Umbilical cord (tissue), 2 donors: ENCODE results near the gene RANGAP1. TPM values are rescaled to one million over a fixed set of nuclear protein-coding genes. Genes with fewer than 3 reads are reported as not detected.
A peak's percentile ranks its signal among the peaks of the same experiment; 100 is the strongest.

Source experiments
- DNase-seq: peaks from one replicate; pipeline ENCODE4 v3.0.0-alpha.2; 2015; ENCODE audit warnings: low spot score
- total RNA-seq: library from RNA; depleted of rRNA; stranded (reverse); fragments of >200 nt; gene quantifications from one replicate; pipeline ENCODE4 v1.2.3, GENCODE V29; 2014; ENCODE audit warnings: low replicate concordance; ENCODE audit not compliant: insufficient read depth

The RANGAP1 gene, protein sequence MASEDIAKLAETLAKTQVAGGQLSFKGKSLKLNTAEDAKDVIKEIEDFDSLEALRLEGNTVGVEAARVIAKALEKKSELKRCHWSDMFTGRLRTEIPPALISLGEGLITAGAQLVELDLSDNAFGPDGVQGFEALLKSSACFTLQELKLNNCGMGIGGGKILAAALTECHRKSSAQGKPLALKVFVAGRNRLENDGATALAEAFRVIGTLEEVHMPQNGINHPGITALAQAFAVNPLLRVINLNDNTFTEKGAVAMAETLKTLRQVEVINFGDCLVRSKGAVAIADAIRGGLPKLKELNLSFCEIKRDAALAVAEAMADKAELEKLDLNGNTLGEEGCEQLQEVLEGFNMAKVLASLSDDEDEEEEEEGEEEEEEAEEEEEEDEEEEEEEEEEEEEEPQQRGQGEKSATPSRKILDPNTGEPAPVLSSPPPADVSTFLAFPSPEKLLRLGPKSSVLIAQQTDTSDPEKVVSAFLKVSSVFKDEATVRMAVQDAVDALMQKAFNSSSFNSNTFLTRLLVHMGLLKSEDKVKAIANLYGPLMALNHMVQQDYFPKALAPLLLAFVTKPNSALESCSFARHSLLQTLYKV
- 11.1 TPM for total RNA-seq

GRCh38 chr22:41285820-41286638, at the start of gene RANGAP1:
Gene RANGAP1 (minus strand): TSS chr22:41286187. CDS start chr22:41281044, 5,143 bp downstream.
- peak; percentile 100 for DNase-seq

- DNase-seq, result no peak
These were observed 49.1 kb upstream of the RANGAP1 start for GRCh38 chr22:41334951-41335635.

DNA sequence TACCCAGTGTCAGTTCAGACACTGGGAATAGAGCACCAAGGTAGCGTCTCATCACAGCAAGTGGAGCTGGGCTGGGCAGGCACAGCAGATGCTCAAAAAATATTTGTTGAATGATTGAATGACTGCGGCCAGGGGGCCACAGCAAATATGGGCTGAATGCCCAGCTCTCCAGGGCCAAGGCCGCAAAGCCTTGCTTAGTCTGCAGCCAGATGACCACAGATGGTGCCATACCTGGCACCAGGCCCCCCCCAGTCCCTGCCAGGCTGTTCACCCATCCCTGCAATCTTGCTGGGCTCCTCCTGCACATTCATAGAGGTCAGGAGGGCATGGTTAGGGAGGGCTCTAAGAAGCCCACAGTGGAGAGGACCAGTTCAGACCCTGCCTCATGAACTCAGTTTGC, 48.2 kb upstream of the RANGAP1 start:
- no peak for DNase-seq

DNA sequence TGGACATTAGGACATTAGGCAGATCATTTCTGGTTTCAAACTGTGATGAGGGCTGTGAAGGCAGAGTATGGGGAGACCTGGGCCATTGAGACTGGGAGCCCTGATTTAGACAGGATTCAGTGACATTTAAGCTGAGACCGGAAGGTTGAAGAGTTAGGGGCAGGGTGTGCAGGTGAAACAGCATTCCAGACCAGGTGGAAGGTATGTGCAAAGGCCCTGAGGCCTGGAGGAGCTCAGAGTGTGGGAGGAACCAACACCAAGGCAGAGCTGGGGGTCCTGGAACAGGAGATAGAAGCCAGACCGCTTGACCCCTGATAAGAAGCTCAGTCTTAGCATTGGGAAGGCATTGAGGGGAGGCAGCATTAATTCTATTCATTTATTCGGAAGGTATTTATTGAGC, 47.8 kb upstream of the RANGAP1 start:
- DNase-seq, result no peak

DNA sequence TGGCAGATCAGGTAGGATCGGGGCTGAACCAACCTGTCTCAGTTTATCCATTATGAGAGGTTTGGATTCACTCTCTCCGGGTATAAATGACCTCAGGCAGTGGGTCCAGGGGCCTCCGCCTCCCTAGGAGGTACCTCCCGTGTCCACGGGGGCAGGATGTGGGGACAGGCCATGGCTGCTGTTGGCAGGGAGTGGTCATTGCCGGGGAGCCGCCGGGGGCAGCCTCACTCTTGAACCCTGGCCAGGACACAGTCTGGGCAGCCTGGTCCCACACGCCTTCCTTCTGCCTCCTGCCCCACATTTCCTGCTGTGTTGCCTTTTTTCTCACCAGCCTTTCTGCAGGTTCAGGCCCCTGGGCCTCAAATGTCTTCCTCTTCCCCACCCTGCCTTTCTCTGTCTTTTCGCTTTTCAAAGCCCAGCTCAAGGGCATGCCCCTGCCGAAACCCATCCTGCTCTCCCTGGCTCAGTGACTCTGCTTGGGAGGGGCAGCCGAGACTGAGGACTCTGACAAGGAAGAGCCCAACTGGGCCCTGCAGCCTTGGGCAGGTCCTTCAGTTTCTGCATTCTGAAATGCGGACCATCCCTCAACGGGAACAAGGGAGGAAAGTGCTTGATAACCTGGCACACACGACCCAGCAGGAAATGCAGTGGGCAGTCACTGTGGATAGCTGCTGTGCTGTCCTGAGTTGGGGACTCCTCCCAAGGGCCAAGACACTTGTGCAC, 46.4 kb upstream of the RANGAP1 start:
- no peak for DNase-seq

GRCh38 chr22:41330169-41330568, 44.2 kb upstream of the RANGAP1 start:
- DNase-seq, result no peak

DNA sequence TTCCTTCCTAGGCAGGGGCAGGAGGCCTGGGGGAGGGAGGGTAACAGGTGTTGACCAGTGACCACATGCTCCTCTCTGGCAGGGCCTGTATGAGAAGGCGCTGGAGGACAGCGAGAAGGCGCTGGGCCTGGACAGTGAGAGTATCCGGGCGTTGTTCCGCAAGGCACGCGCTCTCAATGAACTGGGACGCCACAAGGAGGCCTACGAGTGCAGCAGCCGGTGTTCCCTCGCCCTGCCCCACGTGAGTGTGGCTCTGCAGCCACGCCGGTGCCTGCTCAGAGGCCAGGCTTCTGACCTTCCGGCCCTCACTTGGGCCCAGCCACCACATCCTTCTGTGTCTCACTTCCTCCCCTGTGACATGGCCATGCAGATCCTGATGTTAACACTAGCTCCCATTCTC, 41.1 kb upstream of the RANGAP1 start:
- no peak for DNase-seq

DNA sequence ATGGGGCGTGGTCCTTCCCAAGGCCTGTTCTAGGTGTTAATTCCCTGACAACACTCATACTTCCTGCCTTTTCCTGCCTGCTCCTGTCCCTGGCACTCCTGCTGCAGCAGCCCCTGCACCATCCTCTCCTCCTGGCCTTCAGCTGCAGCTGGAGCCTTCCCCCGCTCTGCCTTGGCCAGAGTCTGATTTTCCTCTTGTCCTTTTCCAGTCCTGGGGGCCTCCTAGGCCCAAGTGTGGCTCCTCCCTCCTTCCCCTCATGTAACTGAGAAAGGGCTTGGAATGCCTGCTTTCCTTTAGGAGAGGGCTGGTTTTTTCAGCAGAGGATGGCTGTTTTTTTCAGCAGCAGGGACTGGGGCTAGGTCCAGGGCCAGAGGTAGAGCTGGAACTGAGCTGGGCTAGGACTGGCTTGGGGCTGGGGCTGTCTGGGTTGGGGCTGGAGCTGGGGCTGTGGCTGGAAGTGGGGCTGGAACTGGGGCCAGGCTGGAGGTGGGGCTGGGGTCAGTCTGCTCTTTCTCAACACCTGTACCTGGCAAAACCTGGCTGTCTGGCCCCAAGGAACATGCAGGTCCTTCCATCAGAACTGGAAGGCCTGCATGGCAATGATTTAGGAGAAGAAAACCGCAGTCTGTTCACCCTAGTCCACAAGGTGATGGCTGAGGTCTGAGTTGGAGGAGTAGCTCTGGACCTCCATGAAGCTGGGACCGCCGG, 39.0 kb upstream of the RANGAP1 start:
- DNase-seq, result no peak

- no peak for DNase-seq
These were observed 34.6 kb upstream of the RANGAP1 start for GRCh38 chr22:41320416-41321240.

GRCh38 chr22:41315586-41315985, 29.6 kb upstream of the RANGAP1 start:
- no peak for DNase-seq

DNA sequence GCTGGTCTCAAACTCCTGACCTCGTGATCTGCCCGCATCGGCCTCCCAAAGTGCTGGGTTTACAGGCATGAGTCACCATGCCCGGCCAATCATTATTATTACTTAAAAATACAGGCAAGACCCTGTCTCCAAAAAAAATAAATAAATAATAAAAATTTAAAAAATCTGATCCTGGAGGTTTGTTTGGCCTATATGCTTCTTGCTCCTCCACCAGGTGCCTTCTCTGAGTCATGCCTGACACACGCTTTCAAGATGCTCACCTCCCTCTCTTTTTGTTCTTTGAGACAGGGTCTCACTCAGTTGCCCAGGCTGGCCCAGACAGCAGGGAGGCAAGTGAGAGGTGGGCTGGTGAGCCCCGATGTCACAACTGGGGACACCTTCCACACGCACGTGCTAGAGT, 28.8 kb upstream of the RANGAP1 start:
- DNase-seq, result no peak

DNA sequence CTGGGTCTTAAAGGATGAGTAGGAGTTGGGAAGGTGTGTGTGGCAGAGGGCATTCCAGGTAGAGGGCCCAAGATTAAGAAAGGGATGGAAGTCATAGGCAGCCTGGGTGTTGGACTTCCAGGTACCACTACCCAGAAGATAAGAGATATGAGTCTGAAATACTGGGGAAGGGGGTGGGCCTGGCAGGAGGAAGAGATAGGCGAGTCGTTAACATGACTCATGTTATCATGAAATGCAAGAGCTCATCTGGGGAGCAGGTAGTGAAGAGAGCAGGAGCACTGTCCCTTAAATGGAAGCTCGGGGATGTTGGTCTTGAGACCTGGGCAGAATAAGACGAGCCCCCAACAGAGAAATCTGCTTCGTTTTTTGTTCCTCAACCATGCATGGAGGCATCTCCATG, 25.5 kb upstream of the RANGAP1 start:
- no peak for DNase-seq

DNA sequence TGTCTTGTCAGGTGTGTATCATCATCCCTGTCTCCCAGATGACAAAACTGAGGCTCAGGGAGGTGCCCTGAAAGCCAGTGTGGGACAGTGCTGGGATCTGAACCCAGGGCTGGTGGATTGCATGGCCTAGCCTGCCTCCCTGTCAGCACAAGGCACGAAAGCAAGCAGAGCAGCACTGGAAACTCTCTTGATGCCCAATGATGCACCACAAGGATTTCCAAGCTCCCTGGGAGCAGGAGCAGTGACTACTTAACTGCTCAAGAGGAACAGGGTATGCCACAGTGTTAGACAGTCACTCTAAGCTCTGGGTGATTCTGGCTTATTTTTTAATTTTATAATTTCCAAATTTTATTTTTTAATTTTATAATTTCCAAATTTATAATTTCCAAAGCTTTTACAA, 24.3 kb upstream of the RANGAP1 start:
- no peak for DNase-seq

- DNase-seq, result no peak
These were observed 22.6 kb upstream of the RANGAP1 start for GRCh38 chr22:41308544-41308947.

DNA sequence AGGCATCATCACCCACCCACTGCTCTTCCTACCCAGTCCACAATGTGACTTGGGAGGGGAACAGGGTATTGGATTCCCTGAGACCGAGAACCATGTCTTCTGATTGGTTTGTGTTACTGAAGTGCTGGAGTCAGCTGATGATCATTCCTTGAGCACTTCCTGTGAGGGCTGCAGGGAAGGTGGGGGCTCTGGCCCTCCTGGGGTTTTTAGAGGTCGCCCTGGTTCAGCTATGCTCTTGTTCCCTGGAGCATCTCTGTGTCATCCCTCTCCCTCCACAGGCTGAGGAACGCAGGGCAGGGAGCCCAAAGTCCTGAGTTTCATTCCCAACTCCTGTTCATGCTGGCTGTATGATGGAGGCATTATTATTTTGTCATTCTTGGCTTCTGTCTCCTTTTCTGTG, 22.1 kb upstream of the RANGAP1 start:
- DNase-seq, result no peak

DNA sequence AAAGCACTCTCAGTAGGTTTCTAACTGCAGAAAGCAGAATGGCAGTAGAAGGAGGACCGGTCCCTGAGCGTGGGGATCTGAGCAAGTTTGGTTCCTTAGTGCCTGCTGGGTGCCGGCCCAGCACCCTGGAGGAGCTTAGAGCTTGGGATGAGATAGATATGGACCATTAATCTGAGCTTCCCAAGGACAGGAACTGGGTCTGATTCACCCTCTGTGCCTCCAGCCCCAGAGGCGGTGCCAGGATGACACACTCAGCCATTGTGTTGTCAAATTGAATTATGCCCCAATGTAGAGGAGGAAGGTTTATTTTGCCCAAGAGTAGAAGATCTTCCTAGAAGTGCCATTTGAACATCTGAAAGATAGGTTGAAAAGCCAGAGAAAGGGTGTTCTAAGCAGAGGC, 19.7 kb upstream of the RANGAP1 start:
- DNase-seq, result no peak

DNA sequence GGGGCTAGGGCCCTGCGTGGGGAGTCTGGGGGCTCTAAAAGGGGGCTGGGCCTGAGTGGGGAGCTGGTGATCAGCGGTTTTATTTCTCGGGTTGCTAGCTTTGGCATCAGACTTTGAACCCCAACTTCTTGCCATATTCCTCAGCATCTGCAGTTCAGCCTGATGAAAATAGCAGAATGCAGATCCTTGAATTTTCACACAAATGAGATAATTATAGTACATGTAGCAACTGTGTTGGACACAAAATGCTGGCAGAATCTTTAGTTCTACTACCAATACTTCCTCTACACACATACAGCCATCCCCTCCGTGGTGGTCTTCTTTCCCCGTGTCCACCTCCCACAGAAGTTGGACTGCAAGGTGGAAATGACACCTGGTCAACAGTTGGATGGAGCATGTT, 16.8 kb upstream of the RANGAP1 start:
- DNase-seq, result no peak

- peak; percentile 21 for DNase-seq
These were observed 16.2 kb upstream of the RANGAP1 start for GRCh38 chr22:41302021-41302767.
